HG02588 (cell line): ENCODE measurements around the gene MFAP3.

Experiments
- ATAC-seq: cut with Tn5 transposase; IDR thresholded peaks from one replicate; pipeline ENCODE4 v1.9.1; 2021; ENCODE audit warnings: mild to moderate bottlenecking, moderate library complexity; ENCODE audit not compliant: unreplicated experiment

Gene MFAP3

DNA sequence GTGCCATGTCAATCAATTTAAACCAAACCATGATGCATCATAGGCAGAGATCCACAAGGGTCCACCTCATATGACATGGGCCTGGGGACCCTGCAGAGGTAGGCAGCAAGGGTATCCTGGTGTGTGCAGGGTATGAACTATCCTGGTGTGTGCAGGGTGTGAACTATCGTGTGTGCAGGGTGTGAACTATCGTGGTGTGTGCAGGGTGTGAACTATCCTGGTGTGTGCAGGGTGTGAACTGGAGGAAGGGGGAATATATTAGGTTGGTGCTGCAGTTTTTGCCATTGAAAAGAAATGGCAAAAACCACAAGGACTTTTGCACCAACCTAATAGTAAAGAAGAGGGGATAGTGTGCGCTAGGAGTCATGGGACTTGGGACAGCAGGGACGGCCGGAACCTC is 50.0 kb downstream of the MFAP3 start:
- no peak for ATAC-seq

DNA sequence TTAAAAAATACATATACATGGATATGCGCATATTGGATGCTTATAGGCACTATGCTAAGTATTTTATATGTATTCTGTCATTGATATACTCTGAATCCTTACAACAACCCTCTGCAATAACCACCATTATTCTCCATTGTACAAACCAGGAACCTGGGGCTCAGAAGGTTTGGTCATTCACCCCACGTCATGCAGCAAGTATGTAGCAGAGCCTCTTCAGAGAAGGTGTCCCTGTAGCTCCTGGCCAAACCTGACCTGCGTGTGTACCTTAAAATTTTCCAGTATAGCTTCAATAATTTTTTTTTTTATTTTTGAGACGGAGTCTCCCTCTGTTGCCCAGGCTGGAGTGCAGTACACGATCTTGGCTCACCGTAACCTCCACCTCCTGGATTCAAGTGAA is 51.9 kb downstream of the MFAP3 start:
- ATAC-seq: no peak

DNA sequence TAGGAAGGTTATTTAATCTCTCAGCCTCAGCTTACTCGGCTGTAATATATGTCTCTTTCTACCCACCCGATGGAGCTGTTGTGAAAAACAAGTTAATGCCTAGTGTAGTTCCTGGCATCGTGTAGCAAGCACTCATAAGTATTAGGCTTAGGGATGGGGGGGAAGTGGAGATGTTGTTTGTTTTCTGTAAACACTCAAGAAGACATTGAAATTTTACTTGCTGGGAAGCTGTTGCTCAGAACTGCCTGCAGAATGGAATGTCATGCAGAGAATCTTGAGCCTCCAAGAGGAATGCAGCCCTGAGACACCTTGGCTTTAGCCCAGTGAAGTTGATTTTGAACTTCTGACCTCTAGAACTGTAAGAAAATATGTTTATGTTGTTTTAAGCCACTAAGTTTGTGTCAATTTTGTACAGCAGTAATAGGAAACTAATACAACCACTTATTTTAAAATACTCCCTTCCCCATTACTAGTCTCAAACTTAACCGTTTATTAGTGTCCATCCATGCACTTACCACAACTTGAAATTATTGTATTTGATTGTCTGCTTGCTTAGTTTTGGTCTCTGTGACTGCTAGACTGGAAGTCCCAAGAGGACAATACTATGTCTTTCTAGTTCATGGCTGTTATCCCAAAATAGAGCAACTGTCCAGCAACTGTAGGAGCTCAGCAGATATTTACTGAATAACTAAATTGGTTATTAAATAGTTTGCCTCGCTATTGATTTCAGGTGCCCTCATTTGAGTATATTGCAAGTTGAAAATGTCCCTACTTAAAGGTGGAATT is 53.8 kb downstream of the MFAP3 start:
- no peak for ATAC-seq

DNA sequence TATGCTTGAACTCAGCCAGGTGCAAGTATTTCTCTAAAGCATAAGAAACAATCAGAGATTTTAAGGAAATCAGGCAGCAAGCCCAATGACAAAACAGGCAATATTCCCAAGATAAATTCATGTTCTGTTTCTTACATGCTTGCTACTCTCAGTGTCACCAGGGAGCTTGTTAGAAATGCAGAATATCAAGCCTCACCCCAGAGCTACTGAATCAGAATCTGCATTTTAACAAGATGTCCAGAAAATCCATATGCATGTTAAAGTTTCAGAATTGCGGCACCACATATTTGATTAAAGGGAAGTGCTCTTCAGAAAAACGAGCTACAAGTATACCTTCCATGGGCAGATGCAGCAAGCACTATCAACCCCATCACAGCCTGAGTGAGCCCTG is 54.4 kb downstream of the MFAP3 start:
- no peak for ATAC-seq

DNA sequence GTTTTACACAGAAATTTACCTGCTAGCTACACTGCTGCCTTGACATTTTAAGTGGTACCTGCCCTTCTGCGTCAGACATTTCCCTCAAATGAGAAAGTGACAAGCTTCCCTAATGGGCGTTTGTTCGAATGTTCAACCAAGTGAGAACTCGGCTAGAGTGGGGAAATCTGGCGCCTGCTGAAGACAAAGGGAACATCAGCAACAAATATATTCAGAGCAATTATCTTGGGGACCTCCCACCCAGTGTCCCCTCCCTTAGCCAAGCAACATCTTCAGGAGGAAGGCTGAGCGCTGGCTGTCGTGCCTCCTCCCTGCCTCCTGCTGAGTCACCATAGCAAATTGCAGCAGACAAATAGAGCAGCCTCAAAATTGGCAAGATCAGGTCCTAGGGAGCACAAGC is 57.1 kb downstream of the MFAP3 start:
- ATAC-seq: no peak

DNA sequence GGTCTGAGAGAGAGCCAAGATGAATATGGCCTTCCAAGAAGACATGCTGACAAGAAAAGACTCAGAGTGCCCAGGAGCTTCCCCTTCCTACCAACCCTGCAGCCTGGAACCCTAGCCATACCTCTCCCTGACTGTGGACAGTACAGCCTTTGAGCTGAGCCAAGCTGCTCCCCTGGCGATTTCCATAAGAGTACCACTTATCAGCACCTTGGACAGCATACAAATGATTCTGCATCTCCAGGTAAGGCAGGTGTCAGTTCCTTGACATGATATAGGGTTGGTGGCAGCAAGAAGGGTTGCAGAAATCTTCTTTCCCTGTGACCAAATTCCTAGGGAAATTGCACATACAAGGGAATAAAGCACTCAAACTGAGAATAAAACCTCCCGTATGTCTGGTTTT is 58.3 kb downstream of the MFAP3 start:
- no peak for ATAC-seq

DNA sequence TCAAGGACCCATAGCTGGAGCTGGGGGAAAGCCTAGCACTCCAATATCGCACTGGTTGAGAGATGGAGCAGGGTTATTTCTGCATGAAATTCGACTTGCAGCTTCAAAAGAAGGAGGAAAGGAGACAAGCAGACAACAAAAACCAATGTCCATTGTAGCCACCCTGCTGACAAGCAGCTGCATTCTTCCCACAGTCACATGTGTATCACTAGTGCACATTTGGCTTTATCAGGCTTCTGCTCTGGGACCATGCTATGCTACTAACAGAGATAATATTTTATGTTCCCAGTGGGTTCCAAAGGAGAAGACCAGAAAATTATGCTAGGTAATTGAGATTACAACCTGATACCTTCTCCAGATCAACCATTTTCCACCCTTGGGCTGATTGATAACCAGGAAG is 59.7 kb downstream of the MFAP3 start:
- no peak for ATAC-seq

DNA sequence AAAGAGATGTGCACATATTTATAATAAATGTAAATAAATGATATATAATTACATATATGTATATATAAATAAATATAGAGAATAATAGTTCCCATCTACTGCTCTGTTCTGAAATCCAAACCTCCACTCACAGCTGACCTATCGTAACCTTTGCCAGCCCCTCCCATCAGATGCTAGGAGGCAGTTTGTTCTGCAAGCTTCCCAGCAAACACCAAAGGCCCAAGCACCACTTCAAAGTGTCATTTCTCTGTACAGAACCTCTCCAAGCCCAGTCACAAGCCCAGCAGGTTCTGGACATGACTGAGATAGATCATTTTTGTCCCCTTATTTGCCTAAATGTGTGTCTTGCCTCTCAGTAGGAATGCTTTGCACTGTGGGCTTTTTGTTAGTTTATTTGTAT is 62.4 kb downstream of the MFAP3 start:
- ATAC-seq: no peak

DNA sequence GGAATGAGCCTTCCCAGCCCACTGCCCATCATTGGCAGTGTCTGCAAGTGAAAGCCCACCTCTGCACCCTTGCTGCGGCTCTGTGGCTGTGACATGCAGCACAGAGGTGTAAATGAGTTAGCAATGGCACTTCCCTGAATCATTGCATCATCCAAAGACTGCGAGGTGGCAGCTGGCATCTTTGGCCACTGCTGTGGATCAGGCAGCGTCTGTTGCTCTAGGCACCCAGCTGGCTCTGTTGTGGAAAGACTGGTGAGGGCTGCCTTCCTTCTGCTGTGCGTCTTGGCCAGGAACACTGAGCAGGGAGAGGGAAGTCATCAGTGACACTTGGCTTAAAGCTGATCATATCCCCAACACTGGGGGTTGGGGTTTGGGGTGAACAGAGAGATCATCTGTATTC is 64.5 kb downstream of the MFAP3 start:
- ATAC-seq: no peak
